A549 (cell line): Measurements from ENCODE around the gene PKNOX1. TPM values are rescaled to one million over a fixed set of nuclear protein-coding genes. Genes with fewer than 3 reads are reported as not detected.

Source experiments
- ATAC-seq, 2 experiments: fragments of 200-7000 bp in 1 of 2; fragments of >200 bp in 1 of 2; cut with Nextera tagmentation in 1 of 2; cut with Tn5 transposase in 1 of 2; 3 replicates each; pipeline versions ENCODE4 v1.8.0 to v1.9.1; 2018 to 2020; ENCODE audit warnings: mild to moderate bottlenecking in 1 of 2, moderate library complexity in 1 of 2
- CTCF ChIA-PET: fragments of 300-600 bp; sonication (Branson Sonifier 250); formaldehyde crosslinking; extraction: SDS; loops from one replicate; lab custom pipeline; 2021; ENCODE audit warnings: antibody characterized with exemption, inconsistent platforms; lab: Yijun Ruan, JAX
- POLR2A ChIA-PET: fragments of 350-600 bp; formaldehyde crosslinking; extraction: SDS; loops from one replicate; lab custom pipeline; 2021; ENCODE audit warnings: antibody characterized with exemption, inconsistent platforms; lab: Yijun Ruan, JAX
- DNase-seq, 2 experiments: peaks; one replicate each; pipeline versions ENCODE4 v3.0.0 to v3.0.0-alpha.2; 2011 to 2016; ENCODE audit warnings: low read depth in 1 of 2, low spot score in 1 of 2
- FAIRE-seq: peaks from 2 replicates; lab custom pipeline; 2011; peaks lifted over from hg19 to GRCh38; lab: Jason Lieb, UNC
- H3K27ac ChIP-seq, 2 experiments: fragments of >200 bp; sonication (Bioruptor Twin); formaldehyde crosslinking; 3 replicates each; pipeline ENCODE4 v1.5.1; 2016 to 2017
- H3K4me1 ChIP-seq: fragments of >200 bp; sonication (Bioruptor Twin); formaldehyde crosslinking; 3 replicates; pipeline ENCODE4 v1.6.1; 2016
- H3K4me2 ChIP-seq: fragments of >200 bp; sonication (Bioruptor Twin); formaldehyde crosslinking; 3 replicates; pipeline ENCODE4 v1.6.1; 2016
- H3K4me3 ChIP-seq: fragments of >200 bp; sonication (Bioruptor Twin); formaldehyde crosslinking; 3 replicates; pipeline ENCODE4 v1.5.1; 2016
- H3K9me3 ChIP-seq: fragments of >200 bp; sonication (Bioruptor Twin); formaldehyde crosslinking; 3 replicates; pipeline ENCODE4 v1.6.1; 2016
- CBX8 ChIP-seq: fragments of 200-600 bp; sonication (generic); IDR thresholded peaks from 2 replicates; pipeline ENCODE4 v1.6.1; 2016
- CEBPB ChIP-seq, 2 experiments: fragments of >200 bp in 1 of 2; sonication (Bioruptor Twin) in 1 of 2; formaldehyde crosslinking in 1 of 2; IDR thresholded peaks; 2 replicates each; pipeline ENCODE4 v1.6.1; 2012 to 2016
- EHF ChIP-seq: fragments of 250-450 bp; sonication (Bioruptor Pico); IDR thresholded peaks from 2 replicates; pipeline ENCODE4 v1.5.0; 2020; ENCODE audit warnings: mild to moderate bottlenecking
- EHMT2 ChIP-seq: fragments of 200-600 bp; sonication (generic); IDR thresholded peaks from 2 replicates; pipeline ENCODE4 v1.6.1; 2016; ENCODE audit warnings: antibody characterized with exemption, low read depth, mild to moderate bottlenecking, moderate library complexity
- EP300 ChIP-seq, 2 experiments: fragments of >200 bp; sonication (Bioruptor Twin); formaldehyde crosslinking; IDR thresholded peaks; 2 replicates in 1 of 2; 3 replicates in 1 of 2; pipeline ENCODE4 v1.6.1; 2016 to 2017
- ESRRA ChIP-seq: fragments of 150-350 bp; IDR thresholded peaks from 2 replicates; pipeline ENCODE4 v1.6.1; 2014; ENCODE audit warnings: mild to moderate bottlenecking, low read length, borderline replicate concordance
- FOSL2 ChIP-seq, 2 experiments: fragments of 450-650 bp in 1 of 2; fragments of >200 bp in 1 of 2; sonication (Bioruptor Twin) in 1 of 2; formaldehyde crosslinking; IDR thresholded peaks; 2 replicates each; pipeline versions ENCODE4 v1.5.0 to v1.6.1; 2016 to 2020; ENCODE audit warnings: mild to moderate bottlenecking in 1 of 2, moderate library complexity in 1 of 2
- HEYL ChIP-seq: fragments of 250-450 bp; sonication (Bioruptor Pico); IDR thresholded peaks from 2 replicates; pipeline ENCODE4 v1.8.0; 2021; ENCODE audit warnings: mild to moderate bottlenecking, moderate library complexity
- HOXB13 ChIP-seq: fragments of 250-450 bp; sonication (Bioruptor Pico); IDR thresholded peaks from 2 replicates; pipeline ENCODE4 v1.5.0; 2020; ENCODE audit warnings: low read depth, mild to moderate bottlenecking, moderate library complexity
- KDM1A ChIP-seq: fragments of 200-600 bp; sonication (generic); IDR thresholded peaks from 2 replicates; pipeline ENCODE4 v1.6.1; 2016; ENCODE audit warnings: low read depth, mild to moderate bottlenecking
- MAFK ChIP-seq: fragments of 450-650 bp; IDR thresholded peaks from 2 replicates; pipeline ENCODE4 v1.6.1; 2014; ENCODE audit not compliant: partially characterized antibody
- NFE2L2 ChIP-seq: fragments of 150-350 bp; conservative IDR thresholded peaks from 2 replicates; pipeline ENCODE4 v1.6.1; 2014; ENCODE audit warnings: low read length
- POLR2A ChIP-seq: IDR thresholded peaks from 2 replicates; pipeline ENCODE4 v1.6.1; 2012; ENCODE audit warnings: mild to moderate bottlenecking, low read length
- RARB ChIP-seq: fragments of 250-450 bp; sonication (Bioruptor Pico); IDR thresholded peaks from 2 replicates; pipeline ENCODE4 v1.8.0; 2021; ENCODE audit warnings: mild to moderate bottlenecking, moderate library complexity
- RNF2 ChIP-seq: fragments of 200-600 bp; sonication (generic); IDR thresholded peaks from 2 replicates; pipeline ENCODE4 v1.6.1; 2016; ENCODE audit warnings: low read depth, mild to moderate bottlenecking, antibody characterized with exemption, moderate library complexity, borderline replicate concordance
- TFCP2L1 ChIP-seq: fragments of 250-450 bp; sonication (Bioruptor Pico); IDR thresholded peaks from 2 replicates; pipeline ENCODE4 v1.5.0; 2021; ENCODE audit warnings: mild to moderate bottlenecking
- TP53 ChIP-seq: fragments of 250-450 bp; sonication (Bioruptor Pico); IDR thresholded peaks from 2 replicates; pipeline ENCODE4 v1.5.0; 2021; ENCODE audit warnings: mild to moderate bottlenecking, moderate library complexity
- WGBS: methylation state at CpG from one replicate; pipeline ENCODE4 v1.1.6; 2017; ENCODE audit errors: missing lambda C conversion rate; 5-methylcytosine and 5-hydroxymethylcytosine counted together
- polyA plus RNA-seq, 4 experiments: library from polyadenylated mRNA; depleted of rRNA in 3 of 4; stranded (reverse); fragments of >200 nt; fragmentation: RNase III in 1 of 4; extraction: RNeasy Plus Mini Kit Qiagen cat#74134 plus additional on column Dnase treatment in 1 of 4; gene quantifications; 2 replicates in 3 of 4; 3 replicates in 1 of 4; pipeline ENCODE4 v1.2.3, GENCODE V29; 2011 to 2017
- TF ChIP-seq, protein P1 (sequence below): fragments of >200 bp; sonication (Bioruptor Twin); formaldehyde crosslinking; IDR thresholded peaks from 3 replicates; pipeline ENCODE4 v1.5.1; 2016
- TF ChIP-seq, protein P2 (sequence below): fragments of >200 bp; sonication (Bioruptor Twin); formaldehyde crosslinking; IDR thresholded peaks from 3 replicates; pipeline ENCODE4 v1.6.1; 2016
- TF ChIP-seq, protein P3 (sequence below): IDR thresholded peaks from 2 replicates; pipeline ENCODE4 v1.6.1; 2012; ENCODE audit warnings: low read depth, borderline replicate concordance
- TF ChIP-seq, protein P4 (sequence below): IDR thresholded peaks from 2 replicates; pipeline ENCODE4 v1.6.1; 2012
- TF ChIP-seq, protein P5 (sequence below): fragments of 150-350 bp; IDR thresholded peaks from 2 replicates; pipeline ENCODE4 v1.6.1; 2014; ENCODE audit warnings: low read depth, mild to moderate bottlenecking, low read length
- TF ChIP-seq, protein P6 (sequence below): fragments of 200-600 bp; sonication (generic); IDR thresholded peaks from 2 replicates; pipeline ENCODE4 v1.6.1; 2016; ENCODE audit warnings: antibody characterized with exemption, mild to moderate bottlenecking, moderate library complexity

PKNOX1 gene
- polyA plus RNA-seq, 2 of the 4 experiments (the other 2 are of a cell fraction) = 3.9 to 16.3 TPM

DNA sequence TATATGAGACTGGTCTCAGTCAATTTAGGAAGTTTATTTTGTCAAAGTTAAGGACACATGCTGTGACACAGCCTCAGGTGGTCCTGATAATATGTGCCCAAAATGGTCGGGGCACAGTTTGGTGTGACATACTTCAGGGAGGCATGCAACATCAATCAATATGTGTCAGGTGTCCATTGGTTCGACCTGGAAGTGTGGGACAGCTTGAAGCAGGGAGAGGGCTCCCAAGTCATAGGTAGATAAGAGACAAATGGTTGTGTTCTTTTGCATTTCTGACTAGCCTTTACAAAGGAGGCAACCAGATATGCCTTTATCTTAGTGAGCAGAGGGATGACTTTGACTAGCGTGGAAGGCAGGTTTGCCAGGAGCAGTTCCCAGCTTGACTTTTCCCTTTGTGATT is 44.4 kb upstream of the PKNOX1 start:
- Histone ChIP-seq H3K4me2 (no peak overlapping the region), H3K4me3 (no peak overlapping the region), H3K27ac (no peak overlapping the region), H3K9me3 (no peaks in the 10 kb centered on the region), H3K4me1 (no peaks in the 10 kb centered on the region)
- CTCF ChIA-PET = no interaction called here
- whole genome bisulfite sequencing = 71% methylated on average over 3 of the region's 3 CpGs
- no peak for DNase-seq
- FAIRE-seq = no peak
- no peak for ATAC-seq
- TF ChIP-seq RARB (no peak), ESRRA (no peak), HEYL (no peak), HOXB13 (no peak), TP53 (CRISPR knock-in tag) (no peak), TFCP2L1 (CRISPR knock-in tag) (no peak), KDM1A (no peak), POLR2A (no peak), NFE2L2 (no peak), RNF2 (no peak), MAFK (no peak)
- TF ChIP-seq, protein P1, sequence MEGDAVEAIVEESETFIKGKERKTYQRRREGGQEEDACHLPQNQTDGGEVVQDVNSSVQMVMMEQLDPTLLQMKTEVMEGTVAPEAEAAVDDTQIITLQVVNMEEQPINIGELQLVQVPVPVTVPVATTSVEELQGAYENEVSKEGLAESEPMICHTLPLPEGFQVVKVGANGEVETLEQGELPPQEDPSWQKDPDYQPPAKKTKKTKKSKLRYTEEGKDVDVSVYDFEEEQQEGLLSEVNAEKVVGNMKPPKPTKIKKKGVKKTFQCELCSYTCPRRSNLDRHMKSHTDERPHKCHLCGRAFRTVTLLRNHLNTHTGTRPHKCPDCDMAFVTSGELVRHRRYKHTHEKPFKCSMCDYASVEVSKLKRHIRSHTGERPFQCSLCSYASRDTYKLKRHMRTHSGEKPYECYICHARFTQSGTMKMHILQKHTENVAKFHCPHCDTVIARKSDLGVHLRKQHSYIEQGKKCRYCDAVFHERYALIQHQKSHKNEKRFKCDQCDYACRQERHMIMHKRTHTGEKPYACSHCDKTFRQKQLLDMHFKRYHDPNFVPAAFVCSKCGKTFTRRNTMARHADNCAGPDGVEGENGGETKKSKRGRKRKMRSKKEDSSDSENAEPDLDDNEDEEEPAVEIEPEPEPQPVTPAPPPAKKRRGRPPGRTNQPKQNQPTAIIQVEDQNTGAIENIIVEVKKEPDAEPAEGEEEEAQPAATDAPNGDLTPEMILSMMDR = no peak
- TF ChIP-seq, protein P2, sequence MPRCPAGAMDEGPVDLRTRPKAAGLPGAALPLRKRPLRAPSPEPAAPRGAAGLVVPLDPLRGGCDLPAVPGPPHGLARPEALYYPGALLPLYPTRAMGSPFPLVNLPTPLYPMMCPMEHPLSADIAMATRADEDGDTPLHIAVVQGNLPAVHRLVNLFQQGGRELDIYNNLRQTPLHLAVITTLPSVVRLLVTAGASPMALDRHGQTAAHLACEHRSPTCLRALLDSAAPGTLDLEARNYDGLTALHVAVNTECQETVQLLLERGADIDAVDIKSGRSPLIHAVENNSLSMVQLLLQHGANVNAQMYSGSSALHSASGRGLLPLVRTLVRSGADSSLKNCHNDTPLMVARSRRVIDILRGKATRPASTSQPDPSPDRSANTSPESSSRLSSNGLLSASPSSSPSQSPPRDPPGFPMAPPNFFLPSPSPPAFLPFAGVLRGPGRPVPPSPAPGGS = no peak
- TF ChIP-seq, protein P3, sequence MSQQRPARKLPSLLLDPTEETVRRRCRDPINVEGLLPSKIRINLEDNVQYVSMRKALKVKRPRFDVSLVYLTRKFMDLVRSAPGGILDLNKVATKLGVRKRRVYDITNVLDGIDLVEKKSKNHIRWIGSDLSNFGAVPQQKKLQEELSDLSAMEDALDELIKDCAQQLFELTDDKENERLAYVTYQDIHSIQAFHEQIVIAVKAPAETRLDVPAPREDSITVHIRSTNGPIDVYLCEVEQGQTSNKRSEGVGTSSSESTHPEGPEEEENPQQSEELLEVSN = no peak
- POLR2A ChIA-PET = no interaction called here

DNA sequence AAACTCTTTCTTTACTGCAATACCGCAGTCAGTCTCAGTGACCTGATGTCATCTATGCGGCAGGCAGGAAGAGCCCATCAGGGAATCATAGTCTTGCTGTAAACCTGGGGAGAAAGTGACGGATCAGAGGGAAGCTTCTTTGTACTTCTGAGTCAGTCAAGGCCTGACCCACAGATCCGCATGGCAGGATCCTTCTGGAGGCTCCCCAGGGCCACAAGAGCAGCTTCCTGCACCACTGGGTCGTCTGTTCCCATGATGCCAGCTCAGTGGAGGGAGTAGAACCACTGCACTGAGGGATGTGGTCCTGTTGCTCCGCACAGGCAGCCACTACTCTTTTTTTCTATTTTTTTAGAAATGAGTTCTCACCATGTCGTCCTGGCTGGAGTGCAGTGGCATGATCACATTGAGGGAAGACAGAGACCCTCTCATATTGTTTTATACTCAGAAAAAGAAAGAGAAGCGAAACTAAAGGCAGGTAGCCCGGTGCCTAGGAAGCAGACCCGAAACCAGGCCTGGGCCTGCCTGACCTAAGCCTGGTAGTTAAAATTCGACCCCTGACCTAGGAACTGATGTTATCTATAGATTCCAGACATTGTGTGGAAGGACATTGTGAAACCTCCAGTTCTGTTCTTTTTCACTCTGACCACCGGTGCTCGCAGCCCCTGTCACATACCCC is 42.7 kb upstream of the PKNOX1 start:
- ChIA-PET CTCF (no interaction called here), POLR2A (no interaction called here)
- no peaks in the 10 kb centered on the region for H3K9me3 ChIP-seq
- no peak overlapping the region for H3K4me3 ChIP-seq
- no peaks in the 10 kb centered on the region for H3K4me1 ChIP-seq
- TF ChIP-seq CEBPB (IDR thresholded peaks at IDR 0.05) = no peak
- no peak for TF ChIP-seq RARB
- TF ChIP-seq, protein P3 = no peak
- TF ChIP-seq EHF (CRISPR knock-in tag) = no peak
- TF ChIP-seq EHMT2 = no peak
- TF ChIP-seq CBX8 = no peak
- TF ChIP-seq EP300 (IDR thresholded peaks at IDR 0.05) = no peak
- no peak for TF ChIP-seq TP53 (CRISPR knock-in tag)
- TF ChIP-seq, protein P4, sequence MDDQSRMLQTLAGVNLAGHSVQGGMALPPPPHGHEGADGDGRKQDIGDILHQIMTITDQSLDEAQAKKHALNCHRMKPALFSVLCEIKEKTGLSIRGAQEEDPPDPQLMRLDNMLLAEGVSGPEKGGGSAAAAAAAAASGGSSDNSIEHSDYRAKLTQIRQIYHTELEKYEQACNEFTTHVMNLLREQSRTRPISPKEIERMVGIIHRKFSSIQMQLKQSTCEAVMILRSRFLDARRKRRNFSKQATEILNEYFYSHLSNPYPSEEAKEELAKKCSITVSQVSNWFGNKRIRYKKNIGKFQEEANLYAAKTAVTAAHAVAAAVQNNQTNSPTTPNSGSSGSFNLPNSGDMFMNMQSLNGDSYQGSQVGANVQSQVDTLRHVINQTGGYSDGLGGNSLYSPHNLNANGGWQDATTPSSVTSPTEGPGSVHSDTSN = no peak
- no peak for TF ChIP-seq MAFK
- no peak for TF ChIP-seq FOSL2 (IDR thresholded peaks at IDR 0.05)
- no peak for TF ChIP-seq FOSL2 (CRISPR knock-in tag; IDR thresholded peaks at IDR 0.05)
- TF ChIP-seq, protein P5, sequence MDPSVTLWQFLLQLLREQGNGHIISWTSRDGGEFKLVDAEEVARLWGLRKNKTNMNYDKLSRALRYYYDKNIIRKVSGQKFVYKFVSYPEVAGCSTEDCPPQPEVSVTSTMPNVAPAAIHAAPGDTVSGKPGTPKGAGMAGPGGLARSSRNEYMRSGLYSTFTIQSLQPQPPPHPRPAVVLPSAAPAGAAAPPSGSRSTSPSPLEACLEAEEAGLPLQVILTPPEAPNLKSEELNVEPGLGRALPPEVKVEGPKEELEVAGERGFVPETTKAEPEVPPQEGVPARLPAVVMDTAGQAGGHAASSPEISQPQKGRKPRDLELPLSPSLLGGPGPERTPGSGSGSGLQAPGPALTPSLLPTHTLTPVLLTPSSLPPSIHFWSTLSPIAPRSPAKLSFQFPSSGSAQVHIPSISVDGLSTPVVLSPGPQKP = no peak
- TF ChIP-seq, protein P6, sequence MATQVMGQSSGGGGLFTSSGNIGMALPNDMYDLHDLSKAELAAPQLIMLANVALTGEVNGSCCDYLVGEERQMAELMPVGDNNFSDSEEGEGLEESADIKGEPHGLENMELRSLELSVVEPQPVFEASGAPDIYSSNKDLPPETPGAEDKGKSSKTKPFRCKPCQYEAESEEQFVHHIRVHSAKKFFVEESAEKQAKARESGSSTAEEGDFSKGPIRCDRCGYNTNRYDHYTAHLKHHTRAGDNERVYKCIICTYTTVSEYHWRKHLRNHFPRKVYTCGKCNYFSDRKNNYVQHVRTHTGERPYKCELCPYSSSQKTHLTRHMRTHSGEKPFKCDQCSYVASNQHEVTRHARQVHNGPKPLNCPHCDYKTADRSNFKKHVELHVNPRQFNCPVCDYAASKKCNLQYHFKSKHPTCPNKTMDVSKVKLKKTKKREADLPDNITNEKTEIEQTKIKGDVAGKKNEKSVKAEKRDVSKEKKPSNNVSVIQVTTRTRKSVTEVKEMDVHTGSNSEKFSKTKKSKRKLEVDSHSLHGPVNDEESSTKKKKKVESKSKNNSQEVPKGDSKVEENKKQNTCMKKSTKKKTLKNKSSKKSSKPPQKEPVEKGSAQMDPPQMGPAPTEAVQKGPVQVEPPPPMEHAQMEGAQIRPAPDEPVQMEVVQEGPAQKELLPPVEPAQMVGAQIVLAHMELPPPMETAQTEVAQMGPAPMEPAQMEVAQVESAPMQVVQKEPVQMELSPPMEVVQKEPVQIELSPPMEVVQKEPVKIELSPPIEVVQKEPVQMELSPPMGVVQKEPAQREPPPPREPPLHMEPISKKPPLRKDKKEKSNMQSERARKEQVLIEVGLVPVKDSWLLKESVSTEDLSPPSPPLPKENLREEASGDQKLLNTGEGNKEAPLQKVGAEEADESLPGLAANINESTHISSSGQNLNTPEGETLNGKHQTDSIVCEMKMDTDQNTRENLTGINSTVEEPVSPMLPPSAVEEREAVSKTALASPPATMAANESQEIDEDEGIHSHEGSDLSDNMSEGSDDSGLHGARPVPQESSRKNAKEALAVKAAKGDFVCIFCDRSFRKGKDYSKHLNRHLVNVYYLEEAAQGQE = no peak
- no peak for TF ChIP-seq KDM1A
- H3K4me2 ChIP-seq = no peak overlapping the region
- ATAC-seq (no peak), FAIRE-seq (no peak), DNase-seq (no peak)
- WGBS = 85% methylated on average over 13 of the region's 13 CpGs
- no peak overlapping the region for H3K27ac ChIP-seq
